DMS 273 (cell line): ENCODE results near the gene ARHGAP42.
"Not testable (repeated sequence)": the region's sequence is repeated elsewhere in the genome, so short reads cannot be mapped to it uniquely, and the experiment has no call there.

Experiments used
- DNase-seq: peaks from one replicate; lab custom pipeline; 2025; ENCODE audit not compliant: unreplicated experiment; lab: John Stamatoyannopoulos, UW

The ARHGAP42 gene

GRCh38 chr11:100687054-100687629 is at the start of gene ARHGAP42:
ARHGAP42 (plus strand) TSS chr11:100687288; CDS start chr11:100687679, 391 bp downstream.
- peak; percentile 80 for DNase-seq

- peak; percentile 94 for DNase-seq
Observed at GRCh38 chr11:100637706-100638105, 49.4 kb upstream of the ARHGAP42 start.

GRCh38 chr11:100638648-100639047 is 48.4 kb upstream of the ARHGAP42 start:
- DNase-seq = peak; percentile 22

- peak; percentile 41 for DNase-seq
Observed at GRCh38 chr11:100639140-100639539, 47.9 kb upstream of the ARHGAP42 start.

- peak; percentile 34 for DNase-seq
Observed at GRCh38 chr11:100640071-100640470, 47.0 kb upstream of the ARHGAP42 start.

- DNase-seq = peak; percentile 79
Observed at GRCh38 chr11:100640646-100641045, 46.4 kb upstream of the ARHGAP42 start.

- DNase-seq = peak; percentile 27
Observed at GRCh38 chr11:100641456-100641855, 45.6 kb upstream of the ARHGAP42 start.

- DNase-seq = no peak
Observed at GRCh38 chr11:100646545-100646944, 40.5 kb upstream of the ARHGAP42 start.

- DNase-seq = no peak
Observed at GRCh38 chr11:100647861-100648260, 39.2 kb upstream of the ARHGAP42 start.

- no peak for DNase-seq
Observed at GRCh38 chr11:100663583-100663982, 23.5 kb upstream of the ARHGAP42 start.

GRCh38 chr11:100663996-100664395 is 23.1 kb upstream of the ARHGAP42 start:
- no peak for DNase-seq

- DNase-seq = not testable (repeated sequence)
Observed at GRCh38 chr11:100666816-100667215, 20.3 kb upstream of the ARHGAP42 start.

- no peak for DNase-seq
Observed at GRCh38 chr11:100667449-100667848, 19.6 kb upstream of the ARHGAP42 start.

GRCh38 chr11:100670140-100670539 is 16.9 kb upstream of the ARHGAP42 start:
- no peak for DNase-seq

- no peak for DNase-seq
Observed at GRCh38 chr11:100671471-100671870, 15.6 kb upstream of the ARHGAP42 start.

- no peak for DNase-seq
Observed at GRCh38 chr11:100672498-100673033, 14.5 kb upstream of the ARHGAP42 start.

- DNase-seq = no peak
Observed at GRCh38 chr11:100673063-100673462, 14.0 kb upstream of the ARHGAP42 start.

GRCh38 chr11:100674212-100674611 is 12.9 kb upstream of the ARHGAP42 start:
- no peak for DNase-seq

GRCh38 chr11:100675115-100675650 is 11.9 kb upstream of the ARHGAP42 start:
- no peak for DNase-seq

GRCh38 chr11:100676901-100677300 is 10.2 kb upstream of the ARHGAP42 start:
- no peak for DNase-seq

- no peak for DNase-seq
Observed at GRCh38 chr11:100677796-100678195, 9.3 kb upstream of the ARHGAP42 start.

- peak; percentile 60 for DNase-seq
Observed at GRCh38 chr11:100680070-100680469, 7.0 kb upstream of the ARHGAP42 start.

- peak; percentile 20 for DNase-seq
Observed at GRCh38 chr11:100681064-100681502, 6.0 kb upstream of the ARHGAP42 start.
